Gastrocnemius medialis (tissue), 4 donors: ENCODE measurements around the gene GCN1. TPM values are rescaled to one million over a fixed set of nuclear protein-coding genes. Genes with fewer than 3 reads are reported as not detected.
A peak's percentile ranks its signal among the peaks of the same experiment; 100 is the strongest.

Source experiments
- ATAC-seq, 2 donors: fragments of 150-250 bp; one replicate each; pipeline ENCODE4 v1.9.1; 2016
- DNase-seq, 2 donors: peaks; one replicate each; pipeline ENCODE4 v3.0.0-alpha.2; 2019
- H3K27ac ChIP-seq, 4 donors: fragments of 200-600 bp; sonication (generic); 1 replicate in 1 of 4; 2 replicates in 3 of 4; pipeline ENCODE4 v1.5.1; 2016 to 2018; ENCODE audit warnings: mild to moderate bottlenecking in 2 of 4, moderate library complexity in 1 of 4
- H3K27me3 ChIP-seq, 3 donors: fragments of 200-600 bp; sonication (generic) in 2 of 3; 1 replicate in 1 of 3; 2 replicates in 2 of 3; pipeline versions ENCODE4 v1.5.1 to v1.6.0; 2016 to 2019; ENCODE audit warnings: mild to moderate bottlenecking in 1 of 3, moderate library complexity in 1 of 3
- H3K36me3 ChIP-seq, 2 donors: fragments of 200-600 bp; sonication (generic) in 1 of 2; one replicate each; pipeline ENCODE4 v1.5.1; 2017 to 2018
- H3K4me1 ChIP-seq, 2 donors: fragments of 200-600 bp; sonication (generic) in 1 of 2; one replicate each; pipeline ENCODE4 v1.5.1; 2016 to 2017; ENCODE audit warnings: mild to moderate bottlenecking in 2 of 2
- H3K4me3 ChIP-seq, 4 donors: fragments of 200-600 bp; sonication (generic) in 3 of 4; 1 replicate in 1 of 4; 2 replicates in 3 of 4; pipeline ENCODE4 v1.5.1; 2016 to 2019; ENCODE audit warnings: mild to moderate bottlenecking in 2 of 4
- H3K9me3 ChIP-seq, 3 donors: fragments of 200-600 bp; sonication (generic) in 2 of 3; 1 replicate in 1 of 3; 2 replicates in 2 of 3; pipeline ENCODE4 v1.5.1; 2016 to 2019
- POLR2A ChIP-seq, 2 donors: fragments of 450-650 bp; IDR thresholded peaks; one replicate each; pipeline ENCODE4 v1.6.1; 2017; ENCODE audit warnings: antibody characterized with exemption in 2 of 2, mild to moderate bottlenecking in 2 of 2, moderate library complexity in 2 of 2
- in situ Hi-C, 4 donors: fragments of 200-750 bp; cut with MboI; loops; one replicate each; pipeline versions ENCODE4 v1.15.0 to v1.8.0; 2017; ENCODE audit warnings: low sequenced_read_pairs in 4 of 4
- intact Hi-C: fragments of 100-400 bp; cut with DNase I; formaldehyde crosslinking; loops from one replicate; pipeline ENCODE4 v1.15.1; 2023; ENCODE audit warnings: low total_unique reads
- total RNA-seq, 4 donors: library from RNA; depleted of rRNA; stranded (reverse); fragments of >200 nt; gene quantifications; one replicate each; pipeline versions ENCODE4 v1.1.0 to v1.2.3, GENCODE V29; 2016
- TF ChIP-seq, protein P1 (sequence below), 5 experiments: fragments of 450-650 bp in 3 of 5; fragments of 200-600 bp in 2 of 5; sonication (generic) in 2 of 5; IDR thresholded peaks in 4 of 5; conservative IDR thresholded peaks in 1 of 5; 1 replicate in 4 of 5; 2 replicates in 1 of 5; pipeline ENCODE4 v1.5.1; 2016 to 2019; ENCODE audit warnings: antibody characterized with exemption in 5 of 5, mild to moderate bottlenecking in 3 of 5, moderate library complexity in 3 of 5

Gene GCN1
- total RNA-seq, 4 donors from 2014 or later = 58.2 to 99.7 (median 87.4) TPM

- DNase-seq = no peak
- no peaks in the 10 kb centered on the region for H3K36me3 ChIP-seq
- no peak overlapping the region for H3K4me3 ChIP-seq
- intact Hi-C loops (no loop called here), in situ Hi-C loops (no loop called here)
- H3K4me1 ChIP-seq = peaks cover 29 to 36% of the 10 kb centered on the region in 2 donors
- TF ChIP-seq POLR2A (IDR thresholded peaks at IDR 0.05) = no peak
- TF ChIP-seq, protein P1, sequence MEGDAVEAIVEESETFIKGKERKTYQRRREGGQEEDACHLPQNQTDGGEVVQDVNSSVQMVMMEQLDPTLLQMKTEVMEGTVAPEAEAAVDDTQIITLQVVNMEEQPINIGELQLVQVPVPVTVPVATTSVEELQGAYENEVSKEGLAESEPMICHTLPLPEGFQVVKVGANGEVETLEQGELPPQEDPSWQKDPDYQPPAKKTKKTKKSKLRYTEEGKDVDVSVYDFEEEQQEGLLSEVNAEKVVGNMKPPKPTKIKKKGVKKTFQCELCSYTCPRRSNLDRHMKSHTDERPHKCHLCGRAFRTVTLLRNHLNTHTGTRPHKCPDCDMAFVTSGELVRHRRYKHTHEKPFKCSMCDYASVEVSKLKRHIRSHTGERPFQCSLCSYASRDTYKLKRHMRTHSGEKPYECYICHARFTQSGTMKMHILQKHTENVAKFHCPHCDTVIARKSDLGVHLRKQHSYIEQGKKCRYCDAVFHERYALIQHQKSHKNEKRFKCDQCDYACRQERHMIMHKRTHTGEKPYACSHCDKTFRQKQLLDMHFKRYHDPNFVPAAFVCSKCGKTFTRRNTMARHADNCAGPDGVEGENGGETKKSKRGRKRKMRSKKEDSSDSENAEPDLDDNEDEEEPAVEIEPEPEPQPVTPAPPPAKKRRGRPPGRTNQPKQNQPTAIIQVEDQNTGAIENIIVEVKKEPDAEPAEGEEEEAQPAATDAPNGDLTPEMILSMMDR (IDR thresholded peaks at IDR 0.05 in 4 of 5, conservative IDR thresholded peaks at IDR 0.05 in 1 of 5) = no peak
- H3K27ac ChIP-seq = no peak overlapping the region
- H3K27me3 ChIP-seq = no peaks in the 10 kb centered on the region
- H3K9me3 ChIP-seq = no peaks in the 10 kb centered on the region
- ATAC-seq = no peak
These were observed 73.2 kb downstream of the GCN1 start for GRCh38 chr12:120121343-120121742.

- peaks cover 42 to 45% of the 10 kb centered on the region in 2 donors for H3K4me1 ChIP-seq
- ATAC-seq (no peak), DNase-seq (no peak)
- no peaks in the 10 kb centered on the region for H3K36me3 ChIP-seq
- no peak overlapping the region for H3K4me3 ChIP-seq
- in situ Hi-C loops = no loop called here
- intact Hi-C loops = loop anchor here (5.0 kb wide), 2 partner anchors 73 to 173 kb away; partner anchors contain the start of genes GCN1, RNU4-1 and RNU4-2
- no peaks in the 10 kb centered on the region for H3K9me3 ChIP-seq
- no peaks in the 10 kb centered on the region for H3K27me3 ChIP-seq
- H3K27ac ChIP-seq = peak overlapping the region in 3 of 4 donors; percentile 49 to 99 (median 89)
- no peak for TF ChIP-seq POLR2A (IDR thresholded peaks at IDR 0.05)
- TF ChIP-seq, protein P1 (IDR thresholded peaks at IDR 0.05 in 4 of 5, conservative IDR thresholded peaks at IDR 0.05 in 1 of 5) = no peak
These were observed 75.1 kb downstream of the GCN1 start for GRCh38 chr12:120119271-120119973.

DNA sequence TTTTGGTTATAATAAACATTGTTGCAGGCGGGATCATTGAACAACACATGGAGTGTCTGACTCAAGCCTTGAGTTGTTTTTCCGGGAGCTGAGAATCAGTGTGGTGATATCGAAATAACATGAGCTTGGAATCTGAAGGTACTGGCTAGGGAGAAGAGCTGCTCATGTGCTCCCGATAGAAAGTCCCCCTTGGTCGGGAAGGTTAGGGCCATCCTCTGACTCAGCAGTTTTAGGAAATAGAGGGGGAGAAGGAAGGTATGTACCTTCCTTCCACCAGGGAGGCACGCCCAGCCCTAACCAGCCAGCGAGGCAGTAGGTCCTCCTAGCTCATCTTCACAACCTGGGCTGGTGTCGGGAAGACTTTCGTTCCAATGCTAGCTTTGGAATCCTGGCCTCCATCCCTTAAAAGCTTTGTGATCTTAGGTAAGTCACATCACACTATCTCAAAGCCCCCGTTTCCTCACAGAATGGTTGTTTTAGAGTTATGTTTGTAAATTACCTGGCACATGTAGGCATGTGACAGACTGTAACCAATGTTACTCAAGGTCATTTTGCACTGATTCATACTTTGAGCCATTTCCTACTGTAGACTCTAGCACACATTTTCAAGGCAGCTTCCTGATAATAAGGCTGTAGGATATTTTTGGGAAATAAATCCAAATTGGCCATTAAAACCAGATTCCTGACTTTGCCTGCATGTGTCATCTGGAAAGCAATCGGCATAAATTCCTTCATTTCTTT lies 76.0 kb downstream of the GCN1 start:
- ATAC-seq (no peak), DNase-seq (no peak)
- peaks cover 42 to 49% of the 10 kb centered on the region in 2 donors for H3K4me1 ChIP-seq
- peak overlapping the region in 3 of 4 donors; percentile 69 to 99 (median 96) for H3K4me3 ChIP-seq
- H3K36me3 ChIP-seq = no peaks in the 10 kb centered on the region
- in situ Hi-C loops = no loop called here
- no peaks in the 10 kb centered on the region for H3K27me3 ChIP-seq
- H3K27ac ChIP-seq = peak overlapping the region; percentile 8 to 99 (median 69)
- H3K9me3 ChIP-seq = no peaks in the 10 kb centered on the region
- TF ChIP-seq POLR2A (IDR thresholded peaks at IDR 0.05) = no peak
- TF ChIP-seq, protein P1 (IDR thresholded peaks at IDR 0.05 in 4 of 5, conservative IDR thresholded peaks at IDR 0.05 in 1 of 5) = no peak
- intact Hi-C loops = loop anchor here (5.0 kb wide), 2 partner anchors 74 to 174 kb away; partner anchors contain the start of genes GCN1, RNU4-1 and RNU4-2

DNA sequence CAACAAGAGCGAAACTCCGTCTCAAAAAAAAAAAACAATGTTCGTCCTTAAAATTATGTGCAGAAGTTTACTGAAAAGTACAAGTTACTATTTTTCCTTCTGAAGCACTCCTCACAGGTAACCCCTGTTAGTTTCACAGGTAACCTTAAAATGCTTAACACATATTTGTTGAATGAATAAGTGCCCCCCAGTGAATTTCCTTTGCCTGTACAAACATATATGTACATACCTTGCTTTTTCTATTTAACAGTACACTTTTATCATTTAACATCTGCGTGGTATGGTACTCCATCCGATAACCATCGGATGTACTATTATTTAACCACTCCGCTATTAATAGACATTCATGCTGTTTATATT lies 76.6 kb downstream of the GCN1 start:
- H3K9me3 ChIP-seq = no peaks in the 10 kb centered on the region
- no peaks in the 10 kb centered on the region for H3K36me3 ChIP-seq
- intact Hi-C loops (loop anchor here (5.0 kb wide), 2 partner anchors 74 to 174 kb away; partner anchors contain the start of genes GCN1, RNU4-1 and RNU4-2), in situ Hi-C loops (no loop called here)
- H3K27me3 ChIP-seq = no peaks in the 10 kb centered on the region
- peak overlapping the region; percentile 69 to 99 (median 86) for H3K4me3 ChIP-seq
- no peak for TF ChIP-seq POLR2A (IDR thresholded peaks at IDR 0.05)
- TF ChIP-seq, protein P1 (IDR thresholded peaks at IDR 0.05 in 4 of 5, conservative IDR thresholded peaks at IDR 0.05 in 1 of 5) = no peak
- peak overlapping the region; percentile 89 to 99 (median 98) for H3K27ac ChIP-seq
- H3K4me1 ChIP-seq = peaks cover 42 to 49% of the 10 kb centered on the region in 2 donors
- DNase-seq (no peak), ATAC-seq (no peak)
